CD4-positive, alpha-beta T cell treated with Interleukin-4 for 1 hour (primary cell): Measurements from ENCODE around the gene HELLS.
A peak's percentile ranks its signal among the peaks of the same experiment; 100 is the strongest.
"Not testable (repeated sequence)": the region's sequence is repeated elsewhere in the genome, so short reads cannot be mapped to it uniquely, and the experiment has no call there.

Experiments
- DNase-seq, 2 donors: peaks; one replicate each; pipeline ENCODE4 v3.0.0-alpha.2; 2020 to 2022

HELLS gene

DNA sequence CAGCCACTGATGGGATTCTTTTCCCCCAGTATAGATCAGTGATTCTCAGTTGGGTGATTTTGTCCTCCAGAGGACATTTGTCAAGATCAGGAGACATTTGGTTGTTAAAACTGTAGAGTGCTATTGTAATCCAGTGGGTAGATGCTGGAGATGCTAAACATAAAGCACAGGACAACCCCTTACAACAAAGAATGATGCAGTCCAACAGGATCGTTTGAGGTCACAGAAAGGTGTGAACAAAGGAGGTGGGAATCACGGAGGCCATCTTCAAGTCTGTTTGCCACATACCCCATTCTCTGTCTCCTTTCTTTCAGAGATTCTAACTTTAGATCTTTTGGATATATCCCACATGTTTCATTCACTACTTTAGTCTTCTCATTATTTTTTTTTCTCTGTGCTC lies 69.0 kb downstream of the HELLS start:
- DNase-seq: no peak

DNA sequence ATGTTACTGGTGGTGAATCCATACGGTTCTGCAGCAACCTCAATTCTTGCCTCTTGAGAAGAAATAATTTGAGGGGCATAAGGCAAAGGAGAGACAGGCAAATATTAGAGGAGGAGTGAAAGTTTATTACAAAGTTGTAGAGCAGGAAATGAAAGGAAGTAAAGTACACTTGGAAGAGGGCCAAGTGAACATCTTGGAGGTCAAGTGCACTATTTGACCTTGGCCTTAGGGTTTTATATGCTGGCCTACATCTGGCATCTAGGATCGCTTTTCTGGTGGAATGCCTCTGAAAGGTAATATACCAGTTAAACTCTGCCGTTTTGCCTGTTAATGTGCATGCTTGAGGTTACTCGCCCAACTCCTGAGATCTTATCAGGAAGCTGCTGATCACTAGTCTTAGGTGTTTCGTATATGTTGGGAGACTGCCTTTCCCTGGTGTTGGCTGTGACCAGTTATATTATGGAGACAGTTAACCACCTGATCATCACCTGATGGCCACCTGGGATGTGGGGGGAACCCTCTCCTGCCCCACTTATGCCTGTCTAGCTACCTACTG lies 71.9 kb downstream of the HELLS start:
- no peak for DNase-seq

DNA sequence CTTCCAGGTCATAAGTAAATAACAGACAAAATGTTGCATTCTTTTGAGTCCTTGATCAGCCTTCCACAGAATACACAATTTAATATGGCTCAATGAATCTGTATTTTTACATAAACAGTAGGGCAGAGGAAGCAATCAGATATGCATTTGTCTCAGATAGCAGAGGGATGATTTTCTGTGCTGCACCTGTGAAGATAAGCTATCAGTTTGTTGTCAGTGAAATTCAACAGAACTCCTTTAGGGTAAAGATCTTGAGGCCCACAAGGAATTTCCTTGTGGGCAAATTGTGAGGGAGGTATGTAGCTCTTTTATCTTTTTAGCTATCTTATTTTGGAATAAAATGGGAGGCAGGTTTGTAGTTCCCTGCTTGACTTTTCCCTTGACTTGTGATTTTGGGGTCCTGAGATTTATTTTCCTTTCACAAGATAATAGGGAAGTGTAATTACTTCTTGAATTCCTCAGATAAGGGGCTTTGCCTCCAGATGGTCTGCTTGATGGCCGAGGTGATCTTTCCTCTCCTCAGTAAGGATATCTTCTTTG lies 77.1 kb downstream of the HELLS start:
- DNase-seq: no peak

DNA sequence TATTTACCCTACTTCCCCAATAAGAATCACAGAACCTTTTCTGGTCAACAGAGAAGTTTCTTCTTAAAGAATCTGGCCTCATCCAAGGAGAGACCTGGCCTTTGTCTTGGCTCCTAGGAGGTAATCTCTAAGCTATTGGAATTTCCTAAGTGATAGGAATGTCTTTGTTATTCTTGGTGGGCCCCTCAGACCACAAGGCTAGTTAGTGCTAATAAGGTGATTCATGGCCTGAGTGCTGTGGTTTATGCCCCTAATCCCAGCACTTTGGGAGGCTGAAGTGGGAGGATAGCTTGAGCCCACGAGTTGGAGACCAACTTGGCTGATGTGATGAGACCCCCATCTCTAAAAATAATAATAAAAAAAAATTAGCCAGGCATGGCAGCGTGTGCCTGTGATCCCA lies 78.0 kb downstream of the HELLS start:
- DNase-seq: no peak

DNA sequence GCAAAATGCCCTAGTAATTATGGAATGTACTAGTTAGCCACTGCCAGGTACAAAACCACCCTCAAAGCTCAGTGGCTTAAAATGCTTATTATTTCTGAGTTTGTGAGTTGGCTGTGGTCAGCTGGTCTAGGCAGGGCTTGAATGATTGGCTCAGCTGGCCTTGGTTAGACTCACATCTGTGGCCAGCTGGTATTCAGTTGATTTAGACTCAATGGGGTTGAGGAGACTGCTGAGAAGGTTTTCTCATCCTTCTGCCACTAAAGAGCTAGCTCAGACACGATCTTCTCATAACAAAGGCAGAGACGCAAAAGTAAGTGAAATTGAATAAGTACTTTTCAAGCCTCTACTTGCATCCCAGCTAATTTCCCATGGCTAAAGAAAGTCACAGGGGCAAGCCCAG lies 80.9 kb downstream of the HELLS start:
- no peak for DNase-seq

DNA sequence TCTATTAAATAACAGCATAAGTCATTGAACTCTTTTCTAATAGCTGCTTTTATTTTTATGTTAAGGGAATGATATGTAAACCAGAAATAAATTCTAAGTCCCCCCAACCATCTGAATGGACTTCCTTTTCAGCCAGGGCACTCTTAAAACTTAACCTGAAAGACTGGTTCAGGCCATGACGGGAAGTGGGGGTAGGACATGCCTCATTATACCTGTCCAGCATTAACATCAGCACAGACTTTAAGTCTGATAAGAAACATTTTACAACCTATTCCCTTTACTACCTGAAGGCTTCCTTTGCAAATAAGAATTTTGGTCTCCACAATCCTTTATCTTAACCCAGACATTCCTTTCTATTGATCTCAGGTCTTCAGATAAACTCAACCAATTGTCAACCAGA lies 81.9 kb downstream of the HELLS start:
- no peak for DNase-seq

DNA sequence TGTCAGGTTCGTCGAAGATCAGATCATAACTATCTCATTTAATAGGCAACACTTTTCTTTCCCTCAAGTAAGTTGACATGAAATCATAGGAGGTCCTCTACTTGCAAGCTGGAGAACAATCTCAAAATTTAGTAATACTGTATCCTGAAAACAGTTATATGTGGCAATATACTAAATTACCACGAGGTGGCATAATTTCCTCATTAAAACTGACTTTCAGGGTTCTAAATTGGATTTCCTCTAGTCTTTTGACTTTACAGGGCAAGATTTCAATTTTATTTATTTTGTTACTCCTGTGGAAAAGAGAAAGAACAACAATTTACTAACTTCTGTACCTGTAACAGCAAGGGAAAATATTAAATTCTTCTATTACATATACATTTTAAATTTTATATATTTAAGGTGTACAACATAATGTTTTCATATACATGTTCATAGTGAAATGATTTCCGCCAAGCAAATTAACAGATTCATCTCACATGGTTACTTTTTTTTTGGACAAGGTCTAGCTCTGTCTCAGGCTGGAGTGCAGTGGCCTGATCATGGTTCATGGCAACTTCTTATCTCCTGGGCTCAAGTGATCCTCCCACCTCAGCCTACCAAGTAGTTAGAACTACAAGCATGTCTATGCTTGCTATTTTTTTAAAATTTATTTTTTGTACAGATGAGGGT lies 84.6 kb downstream of the HELLS start:
- DNase-seq: peak in 1 of 2 donors; percentile 14

DNA sequence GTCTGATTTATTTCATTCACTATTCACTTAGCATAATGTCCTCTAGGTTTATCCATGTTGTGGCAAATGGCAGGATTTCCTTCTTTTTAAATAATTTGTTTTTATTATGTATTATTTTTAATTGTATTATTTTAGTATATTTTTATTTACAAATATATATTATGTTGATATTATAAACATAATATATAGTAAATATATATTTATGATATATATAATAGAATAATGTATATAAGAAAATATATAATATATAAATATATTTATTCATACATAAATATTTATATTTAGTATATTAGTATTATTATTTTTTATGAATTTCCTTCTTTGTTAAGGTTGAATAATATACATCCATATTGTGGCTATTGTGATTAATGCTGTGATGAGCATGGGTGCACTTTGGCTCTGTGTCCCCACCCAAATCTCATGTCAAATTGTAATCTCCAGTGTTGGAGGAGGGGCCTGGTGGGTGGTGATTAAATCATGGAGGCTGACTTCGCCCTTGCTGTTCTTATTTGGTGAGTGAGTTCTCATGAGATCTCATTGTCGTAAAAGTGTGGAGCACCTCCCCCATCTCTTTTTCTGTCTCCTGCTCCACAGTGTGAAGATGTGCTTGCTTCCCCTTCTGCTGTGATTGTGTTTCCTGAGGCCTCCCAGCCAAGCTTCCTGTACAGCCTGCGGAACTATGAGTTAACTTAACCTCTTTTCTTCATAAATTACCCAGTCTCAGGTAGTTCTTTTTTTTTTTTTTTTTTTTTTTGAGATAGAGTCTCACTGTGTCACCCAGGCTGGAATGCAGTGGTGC lies 85.7 kb downstream of the HELLS start:
- DNase-seq: no peak

DNA sequence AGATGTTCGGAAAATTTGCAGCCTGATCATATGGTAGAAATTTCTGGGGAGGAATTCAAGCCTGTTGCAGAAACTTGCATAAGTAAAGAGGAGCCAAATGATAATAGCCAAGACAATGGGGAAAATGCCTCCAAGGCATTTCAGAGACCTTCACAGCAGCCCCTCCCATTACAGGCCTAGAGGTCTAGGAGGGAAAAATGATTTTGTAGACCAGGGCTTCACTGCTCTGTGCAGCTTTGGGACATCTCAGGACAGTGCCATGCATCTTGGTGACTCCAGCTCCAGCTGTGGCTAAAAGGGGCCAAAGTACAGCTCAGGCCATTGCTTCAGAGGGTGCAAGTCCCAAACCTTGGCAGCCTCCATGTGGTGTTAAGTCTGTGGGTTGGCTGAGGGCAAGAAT lies 87.4 kb downstream of the HELLS start:
- DNase-seq: no peak

DNA sequence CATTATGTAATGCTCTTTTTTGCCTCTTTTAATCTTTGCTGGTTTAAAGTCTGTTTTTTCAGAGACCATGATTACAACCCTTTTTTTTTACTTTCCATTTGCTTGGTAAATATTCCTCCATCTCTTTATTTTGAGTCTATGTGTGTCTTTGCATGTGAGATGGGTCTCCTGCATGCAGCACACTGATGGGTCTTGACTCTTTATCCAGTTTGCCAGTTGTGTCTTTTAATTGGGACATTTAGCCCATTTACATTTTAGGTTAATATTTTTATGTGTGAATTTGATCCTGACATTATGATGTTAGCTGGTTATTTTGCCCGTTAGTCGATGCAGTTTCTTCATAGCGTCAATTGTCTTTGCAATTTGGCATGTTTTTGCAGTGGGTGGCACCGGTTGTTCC lies 92.5 kb downstream of the HELLS start:
- DNase-seq: not testable (repeated sequence)

DNA sequence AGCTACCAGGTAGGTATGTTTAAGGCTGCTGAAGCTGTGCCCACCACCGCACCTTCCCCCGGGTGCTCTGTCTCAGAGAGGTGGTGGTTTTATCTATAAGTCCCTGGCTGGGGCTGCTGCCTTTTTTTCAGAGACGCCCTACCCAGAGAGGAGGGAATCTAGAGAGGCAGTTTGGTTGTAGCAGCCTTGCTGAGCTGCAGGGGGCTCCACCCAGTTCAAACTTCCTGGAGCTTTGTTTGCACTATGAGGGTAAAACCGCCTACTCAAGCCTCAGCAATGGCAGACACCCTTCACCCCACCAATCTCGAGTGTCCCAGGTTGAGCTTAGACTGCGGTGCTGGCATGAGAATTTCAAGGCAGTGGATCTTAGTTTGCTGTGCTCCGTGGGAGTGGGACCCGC lies 94.3 kb downstream of the HELLS start:
- DNase-seq: no peak

DNA sequence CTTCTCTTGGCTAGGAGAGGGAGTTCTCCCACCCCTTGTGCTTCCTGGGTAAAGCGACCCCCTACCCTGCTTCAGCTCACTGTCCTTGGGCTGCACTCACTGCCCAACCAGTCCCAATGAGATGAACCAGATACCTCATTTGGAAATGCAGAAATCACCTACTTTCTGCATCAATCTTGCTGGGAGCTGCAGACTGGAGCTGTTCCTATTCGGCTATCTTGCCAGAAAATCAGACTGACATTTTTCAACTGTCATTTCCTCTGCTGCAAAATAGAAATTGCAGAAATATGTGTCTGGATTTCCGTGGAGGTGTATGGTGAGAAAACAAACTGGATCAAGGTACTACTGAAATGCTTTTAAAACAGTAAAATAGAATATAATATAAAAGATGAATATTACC lies 95.0 kb downstream of the HELLS start:
- no peak for DNase-seq

DNA sequence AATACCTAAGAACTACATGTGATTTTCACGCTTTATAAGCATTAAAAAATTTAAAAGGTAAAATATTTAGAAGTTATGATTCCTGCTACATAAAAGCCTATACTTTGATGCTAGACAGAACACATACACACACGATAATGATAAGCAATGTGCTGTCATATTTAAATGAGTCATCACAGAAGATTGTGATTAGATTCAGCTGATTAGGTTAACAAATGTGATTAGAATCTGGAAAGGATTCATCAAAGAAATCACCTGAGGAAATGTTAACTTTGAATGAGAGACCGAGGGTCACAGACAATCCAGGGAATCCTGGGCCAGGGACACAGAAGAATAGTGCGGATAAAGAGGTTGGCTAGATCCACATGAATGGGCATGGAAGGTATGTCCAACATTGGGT lies 95.9 kb downstream of the HELLS start:
- no peak for DNase-seq

DNA sequence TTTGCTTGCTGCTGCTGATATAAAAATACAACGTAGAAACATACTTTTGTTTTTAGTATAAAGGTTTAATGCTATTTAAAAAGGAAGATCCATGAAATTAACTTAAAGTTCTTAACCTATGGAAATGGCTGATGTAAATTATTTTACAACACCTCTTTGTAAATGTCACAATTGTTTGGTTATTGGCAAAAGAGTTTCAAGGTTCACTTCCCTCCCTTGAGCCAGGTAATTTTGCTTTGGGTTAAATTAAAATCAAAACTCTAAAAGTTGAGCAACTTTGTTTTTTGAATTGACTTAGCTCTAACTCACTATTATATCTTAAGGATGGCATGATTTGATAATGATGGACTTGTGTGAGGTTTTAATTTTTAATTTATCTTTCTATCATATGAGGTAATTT lies 98.8 kb downstream of the HELLS start:
- DNase-seq: no peak

DNA sequence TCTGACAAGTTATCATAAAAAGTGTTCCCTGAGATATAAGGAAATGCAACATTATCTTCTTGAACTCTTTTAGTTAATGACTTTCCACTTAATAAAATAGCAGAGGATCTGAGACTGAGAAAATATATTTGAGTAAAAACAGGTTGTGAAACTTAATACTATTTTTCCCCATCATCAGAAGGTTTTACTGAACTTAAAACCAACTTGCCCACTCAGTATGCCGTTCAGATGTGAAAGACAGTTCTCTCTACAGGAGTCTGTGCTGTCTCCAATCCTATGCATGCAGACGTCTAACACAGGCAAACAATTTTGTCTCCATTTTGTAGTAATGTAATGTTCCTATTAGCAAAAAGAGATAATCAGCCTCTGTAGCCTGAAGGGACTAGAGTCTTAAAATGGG lies 99.7 kb downstream of the HELLS start:
- DNase-seq: no peak
